Immature natural killer cell (primary cell): ENCODE results near the gene SHTN1. TPM values are rescaled to one million over a fixed set of nuclear protein-coding genes. Genes with fewer than 3 reads are reported as not detected.

Experiments
- DNase-seq, 3 donors: peaks; one replicate each; pipeline ENCODE4 v3.0.0; 2022; ENCODE audit warnings: mixed read lengths in 1 of 3
- H3K27ac Mint-ChIP-seq, 6 donors: one replicate each; pipeline ENCODE4 v1.8.0; 2020; ENCODE audit warnings: mixed read lengths in 6 of 6, mild to moderate bottlenecking in 5 of 6, inconsistent platforms in 4 of 6, moderate library complexity in 3 of 6
- H3K27me3 Mint-ChIP-seq, 3 donors: one replicate each; pipeline ENCODE4 v1.8.0; 2020 to 2021; ENCODE audit warnings: low read depth in 3 of 3, mild to moderate bottlenecking in 3 of 3, mixed read lengths in 3 of 3, moderate library complexity in 3 of 3, inconsistent platforms in 1 of 3
- H3K36me3 Mint-ChIP-seq, 3 donors: one replicate each; pipeline ENCODE4 v1.8.0; 2020; ENCODE audit warnings: mixed read lengths in 3 of 3, inconsistent platforms in 2 of 3, mild to moderate bottlenecking in 2 of 3
- H3K4me1 Mint-ChIP-seq, 2 donors: one replicate each; pipeline ENCODE4 v1.8.0; 2020; ENCODE audit warnings: inconsistent platforms in 2 of 2, mild to moderate bottlenecking in 2 of 2, mixed read lengths in 2 of 2, moderate library complexity in 1 of 2
- H3K4me3 Mint-ChIP-seq, 5 donors: one replicate each; pipeline ENCODE4 v1.8.0; 2020; ENCODE audit warnings: mild to moderate bottlenecking in 5 of 5, mixed read lengths in 5 of 5, inconsistent platforms in 3 of 5, moderate library complexity in 3 of 5
- H3K9me3 Mint-ChIP-seq, 6 donors: one replicate each; pipeline ENCODE4 v1.8.0; 2020; ENCODE audit warnings: mild to moderate bottlenecking in 6 of 6, mixed read lengths in 6 of 6, inconsistent platforms in 4 of 6, moderate library complexity in 3 of 6
- polyA plus RNA-seq, 3 donors: library from polyadenylated mRNA; unstranded; fragments of 300-500 nt; fragmentation: Illumina TruSeq; gene quantifications; one replicate each; pipeline ENCODE4 v1.2.3, GENCODE V29; 2021

The SHTN1 gene
- polyA plus RNA-seq, 3 donors from 2014 or later: 0.28 to 0.66 (median 0.55) TPM

- Mint-ChIP-seq H3K9me3 (peaks cover 0 to 2% (median 0%) of the 10 kb centered on the region in 6 donors), H3K4me3 (no peak overlapping the region), H3K4me1 (no peaks in the 10 kb centered on the region), H3K27me3 (no peaks in the 10 kb centered on the region), H3K27ac (no peak overlapping the region), H3K36me3 (no peaks in the 10 kb centered on the region)
- DNase-seq: no peak
These were observed 137.9 kb downstream of the SHTN1 start for GRCh38 chr10:116866987-116867595.

GRCh38 chr10:116866066-116866465, 138.9 kb downstream of the SHTN1 start:
- Mint-ChIP-seq H3K27me3 (no peaks in the 10 kb centered on the region), H3K36me3 (no peaks in the 10 kb centered on the region), H3K9me3 (peaks cover 0 to 2% (median 0%) of the 10 kb centered on the region in 6 donors), H3K27ac (no peak overlapping the region), H3K4me3 (no peak overlapping the region), H3K4me1 (no peaks in the 10 kb centered on the region)
- DNase-seq: no peak

- no peaks in the 10 kb centered on the region for H3K27me3 Mint-ChIP-seq
- H3K36me3 Mint-ChIP-seq: no peaks in the 10 kb centered on the region
- DNase-seq: no peak
- H3K9me3 Mint-ChIP-seq: peaks cover 0 to 2% (median 0%) of the 10 kb centered on the region in 6 donors
- no peaks in the 10 kb centered on the region for H3K4me1 Mint-ChIP-seq
- H3K4me3 Mint-ChIP-seq: no peak overlapping the region
- H3K27ac Mint-ChIP-seq: no peak overlapping the region
These were observed 140.6 kb downstream of the SHTN1 start for GRCh38 chr10:116864436-116864835.

- no peaks in the 10 kb centered on the region for H3K36me3 Mint-ChIP-seq
- no peak overlapping the region for H3K4me3 Mint-ChIP-seq
- no peaks in the 10 kb centered on the region for H3K4me1 Mint-ChIP-seq
- no peaks in the 10 kb centered on the region for H3K27me3 Mint-ChIP-seq
- H3K27ac Mint-ChIP-seq: no peak overlapping the region
- H3K9me3 Mint-ChIP-seq: peaks cover 0 to 7% (median 2%) of the 10 kb centered on the region in 6 donors
- DNase-seq: no peak
These were observed 143.2 kb downstream of the SHTN1 start for GRCh38 chr10:116861796-116862195.

- peaks cover 0 to 3% (median 3%) of the 10 kb centered on the region in 3 donors for H3K27me3 Mint-ChIP-seq
- H3K27ac Mint-ChIP-seq: no peak overlapping the region
- DNase-seq: no peak
- no peaks in the 10 kb centered on the region for H3K36me3 Mint-ChIP-seq
- H3K9me3 Mint-ChIP-seq: peaks cover 0 to 9% (median 2%) of the 10 kb centered on the region in 6 donors
- no peak overlapping the region for H3K4me3 Mint-ChIP-seq
- H3K4me1 Mint-ChIP-seq: no peaks in the 10 kb centered on the region
These were observed 147.8 kb downstream of the SHTN1 start for GRCh38 chr10:116857156-116857555.

GRCh38 chr10:116853701-116854100, 151.3 kb downstream of the SHTN1 start:
- H3K27ac Mint-ChIP-seq: no peak overlapping the region
- H3K9me3 Mint-ChIP-seq: peaks cover 0 to 11% (median 5%) of the 10 kb centered on the region in 6 donors
- H3K4me1 Mint-ChIP-seq: no peaks in the 10 kb centered on the region
- no peaks in the 10 kb centered on the region for H3K36me3 Mint-ChIP-seq
- H3K27me3 Mint-ChIP-seq: peaks cover 8 to 14% (median 13%) of the 10 kb centered on the region in 3 donors
- no peak overlapping the region for H3K4me3 Mint-ChIP-seq
- DNase-seq: no peak

- Mint-ChIP-seq H3K9me3 (peaks cover 0 to 10% (median 5%) of the 10 kb centered on the region in 6 donors), H3K4me1 (no peaks in the 10 kb centered on the region), H3K4me3 (no peak overlapping the region), H3K27ac (no peak overlapping the region), H3K27me3 (peaks cover 9 to 18% (median 13%) of the 10 kb centered on the region in 3 donors), H3K36me3 (no peaks in the 10 kb centered on the region)
- DNase-seq: no peak
These were observed 151.7 kb downstream of the SHTN1 start for GRCh38 chr10:116853287-116853686.

GRCh38 chr10:116852246-116852645, 152.7 kb downstream of the SHTN1 start:
- H3K9me3 Mint-ChIP-seq: peaks cover 0 to 13% (median 2%) of the 10 kb centered on the region in 6 donors
- H3K4me3 Mint-ChIP-seq: no peak overlapping the region

GRCh38 chr10:116850058-116850611, 154.9 kb downstream of the SHTN1 start:
- Mint-ChIP-seq H3K27ac (no peak overlapping the region), H3K36me3 (peaks cover 0 to 6% (median 0%) of the 10 kb centered on the region in 3 donors), H3K9me3 (peaks cover 0 to 17% (median 2%) of the 10 kb centered on the region in 6 donors), H3K27me3 (peaks cover 11 to 34% (median 24%) of the 10 kb centered on the region in 3 donors), H3K4me1 (no peaks in the 10 kb centered on the region), H3K4me3 (no peak overlapping the region)
- DNase-seq: no peak

More at GRCh38 chr10:116852246-116852645, 152.7 kb downstream of the SHTN1 start:
- Mint-ChIP-seq H3K4me1 (no peaks in the 10 kb centered on the region), H3K27ac (no peak overlapping the region), H3K27me3 (peaks cover 12 to 28% (median 20%) of the 10 kb centered on the region in 3 donors), H3K36me3 (peaks cover 0 to 2% (median 0%) of the 10 kb centered on the region in 3 donors)
- DNase-seq: no peak

- Mint-ChIP-seq H3K4me3 (no peak within 1 kb of the TSS), H3K9me3 (peaks cover 0 to 17% (median 2%) of the 10 kb centered on the region in 6 donors), H3K36me3 (peaks cover 0 to 6% (median 0%) of the 10 kb centered on the region in 3 donors), H3K4me1 (no peaks in the 10 kb centered on the region), H3K27ac (no peak within 1 kb of the TSS), H3K27me3 (peaks cover 11 to 34% (median 24%) of the 10 kb centered on the region in 3 donors)
- no peak for DNase-seq
These were observed 155.5 kb downstream of the SHTN1 start, which contains the start of gene ENO4 for GRCh38 chr10:116849248-116850057. ENO4 (plus strand) TSS chr10:116849499; CDS start chr10:116849567, 68 bp downstream.

- Mint-ChIP-seq H3K36me3 (peaks cover 0 to 6% (median 0%) of the 10 kb centered on the region in 3 donors), H3K4me1 (no peaks in the 10 kb centered on the region), H3K27ac (no peak overlapping the region), H3K27me3 (peaks cover 11 to 31% (median 24%) of the 10 kb centered on the region in 3 donors), H3K9me3 (peaks cover 0 to 17% (median 4%) of the 10 kb centered on the region in 6 donors), H3K4me3 (no peak overlapping the region)
- no peak for DNase-seq
These were observed 156.1 kb downstream of the SHTN1 start for GRCh38 chr10:116848944-116849247.

- peaks cover 11 to 31% (median 24%) of the 10 kb centered on the region in 3 donors for H3K27me3 Mint-ChIP-seq
- peak overlapping the region in 1 of 5 donors; percentile 16 for H3K4me3 Mint-ChIP-seq
- peaks cover 0 to 17% (median 3%) of the 10 kb centered on the region in 6 donors for H3K9me3 Mint-ChIP-seq
- DNase-seq: no peak
- no peaks in the 10 kb centered on the region for H3K4me1 Mint-ChIP-seq
- H3K36me3 Mint-ChIP-seq: peaks cover 0 to 6% (median 0%) of the 10 kb centered on the region in 3 donors
- no peak overlapping the region for H3K27ac Mint-ChIP-seq
These were observed 156.7 kb downstream of the SHTN1 start for GRCh38 chr10:116848032-116848943.

GRCh38 chr10:116845823-116846222, 159.2 kb downstream of the SHTN1 start:
- no peak overlapping the region for H3K27ac Mint-ChIP-seq
- peaks cover 6 to 30% (median 18%) of the 10 kb centered on the region in 3 donors for H3K27me3 Mint-ChIP-seq
- peaks cover 0 to 17% (median 2%) of the 10 kb centered on the region in 6 donors for H3K9me3 Mint-ChIP-seq
- no peaks in the 10 kb centered on the region for H3K4me1 Mint-ChIP-seq
- DNase-seq: no peak
- peaks cover 0 to 6% (median 0%) of the 10 kb centered on the region in 3 donors for H3K36me3 Mint-ChIP-seq
- H3K4me3 Mint-ChIP-seq: no peak overlapping the region
